ENCODE data around the gene DZIP1.
"Not testable (repeated sequence)": the region's sequence is repeated elsewhere in the genome, so short reads cannot be mapped to it uniquely, and the experiment has no call there.

Gene DZIP1

GRCh38 chr13:95603887-95604555 is 40.5 kb downstream of the DZIP1 start:
- DNase-seq = no peak
- TF ChIP-seq POLR2A (IDR thresholded peaks at IDR 0.05; ENCODE audit: low read length) (no peak), GATA1 (IDR thresholded peaks at IDR 0.05; ENCODE audit: low read depth, low read length) (no peak)

- TF ChIP-seq POLR2A (IDR thresholded peaks at IDR 0.05; ENCODE audit: low read length) (no peak), GATA1 (IDR thresholded peaks at IDR 0.05; ENCODE audit: low read depth, low read length) (no peak)
- no peak for DNase-seq
Measured at GRCh38 chr13:95601906-95602305, 42.6 kb downstream of the DZIP1 start.

- no peak for TF ChIP-seq GATA1 (IDR thresholded peaks at IDR 0.05; ENCODE audit: low read depth, low read length)
- TF ChIP-seq POLR2A (IDR thresholded peaks at IDR 0.05; ENCODE audit: low read length) = no peak
- DNase-seq = no peak
Measured at GRCh38 chr13:95601216-95601615, 43.3 kb downstream of the DZIP1 start.

- TF ChIP-seq GATA1 (IDR thresholded peaks at IDR 0.05; ENCODE audit: low read depth, low read length) = no peak
- no peak for TF ChIP-seq POLR2A (IDR thresholded peaks at IDR 0.05; ENCODE audit: low read length)
- DNase-seq = no peak
Measured at GRCh38 chr13:95596701-95597100, 47.8 kb downstream of the DZIP1 start.

GRCh38 chr13:95593462-95593861 is 51.0 kb downstream of the DZIP1 start:
- no peak for TF ChIP-seq GATA1 (IDR thresholded peaks at IDR 0.05; ENCODE audit: low read depth, low read length)
- TF ChIP-seq POLR2A (IDR thresholded peaks at IDR 0.05; ENCODE audit: low read length) = no peak
- no peak for DNase-seq

GRCh38 chr13:95588721-95589120 is 55.8 kb downstream of the DZIP1 start:
- TF ChIP-seq GATA1 (IDR thresholded peaks at IDR 0.05; ENCODE audit: low read depth, low read length) = no peak
- TF ChIP-seq POLR2A (IDR thresholded peaks at IDR 0.05; ENCODE audit: low read length) = no peak
- no peak for DNase-seq

- DNase-seq = no peak
Measured at GRCh38 chr13:95588134-95588533, 56.4 kb downstream of the DZIP1 start.

GRCh38 chr13:95585867-95586266 is 58.6 kb downstream of the DZIP1 start:
- TF ChIP-seq POLR2A (IDR thresholded peaks at IDR 0.05; ENCODE audit: low read length) = no peak
- no peak for DNase-seq

More at GRCh38 chr13:95588134-95588533, 56.4 kb downstream of the DZIP1 start:
- TF ChIP-seq GATA1 (IDR thresholded peaks at IDR 0.05; ENCODE audit: low read depth, low read length) (no peak), POLR2A (IDR thresholded peaks at IDR 0.05; ENCODE audit: low read length) (no peak)

GRCh38 chr13:95579303-95579702 is 65.2 kb downstream of the DZIP1 start:
- no peak for DNase-seq
- TF ChIP-seq GATA1 (IDR thresholded peaks at IDR 0.05; ENCODE audit: low read depth, low read length) (no peak), POLR2A (IDR thresholded peaks at IDR 0.05; ENCODE audit: low read length) (no peak)

- no peak for DNase-seq
- TF ChIP-seq POLR2A (IDR thresholded peaks at IDR 0.05; ENCODE audit: low read length) (no peak), GATA1 (IDR thresholded peaks at IDR 0.05; ENCODE audit: low read depth, low read length) (no peak)
Measured at GRCh38 chr13:95573221-95573620, 71.3 kb downstream of the DZIP1 start.

- DNase-seq = no peak
- TF ChIP-seq POLR2A (IDR thresholded peaks at IDR 0.05; ENCODE audit: low read length) (no peak), GATA1 (IDR thresholded peaks at IDR 0.05; ENCODE audit: low read depth, low read length) (no peak)
Measured at GRCh38 chr13:95571941-95572340, 72.6 kb downstream of the DZIP1 start.

- TF ChIP-seq GATA1 (IDR thresholded peaks at IDR 0.05; ENCODE audit: low read depth, low read length) (no peak), POLR2A (IDR thresholded peaks at IDR 0.05; ENCODE audit: low read length) (no peak)
- no peak for DNase-seq
Measured at GRCh38 chr13:95570016-95570415, 74.5 kb downstream of the DZIP1 start.

GRCh38 chr13:95568131-95568530 is 76.4 kb downstream of the DZIP1 start:
- no peak for DNase-seq
- no peak for TF ChIP-seq POLR2A (IDR thresholded peaks at IDR 0.05; ENCODE audit: low read length)
- TF ChIP-seq GATA1 (IDR thresholded peaks at IDR 0.05; ENCODE audit: low read depth, low read length) = no peak

GRCh38 chr13:95565758-95566157 is 78.7 kb downstream of the DZIP1 start:
- not testable (repeated sequence) for DNase-seq

- TF ChIP-seq POLR2A (IDR thresholded peaks at IDR 0.05; ENCODE audit: low read length) (no peak), GATA1 (IDR thresholded peaks at IDR 0.05; ENCODE audit: low read depth, low read length) (no peak)
- no peak for DNase-seq
Measured at GRCh38 chr13:95564733-95565291, 79.7 kb downstream of the DZIP1 start.
